Prostate gland (tissue), 2 donors: ENCODE measurements around the gene SINHCAF. TPM values are rescaled to one million over a fixed set of nuclear protein-coding genes. Genes with fewer than 3 reads are reported as not detected.

Source experiments
- DNase-seq: peaks from one replicate; pipeline ENCODE4 v3.0.0-alpha.2; 2019; ENCODE audit warnings: low spot score
- H3K27ac ChIP-seq, 2 donors: fragments of 200-600 bp; sonication (generic); 2 replicates each; pipeline ENCODE4 v1.5.1; 2017 to 2019
- H3K27me3 ChIP-seq: fragments of 200-600 bp; sonication (generic); replicated peaks from 2 replicates; pipeline ENCODE4 v1.5.1; 2019; ENCODE audit not compliant: insufficient read depth
- H3K36me3 ChIP-seq, 2 donors: fragments of 200-600 bp; sonication (generic); 1 replicate in 1 of 2; 2 replicates in 1 of 2; pipeline versions ENCODE4 v1.5.1 to v1.8.1; 2017 to 2019
- H3K4me1 ChIP-seq: fragments of 200-600 bp; sonication (generic); replicated peaks from 2 replicates; pipeline ENCODE4 v1.5.1; 2019
- H3K4me3 ChIP-seq, 2 donors: fragments of 200-600 bp; sonication (generic); 2 replicates each; pipeline ENCODE4 v1.5.1; 2017 to 2019
- H3K9me3 ChIP-seq: fragments of 200-600 bp; sonication (generic); 2 replicates; pipeline ENCODE4 v1.5.1; 2017
- POLR2A ChIP-seq: fragments of 450-650 bp; IDR thresholded peaks from one replicate; pipeline ENCODE4 v1.6.1; 2016; ENCODE audit warnings: antibody characterized with exemption, mild to moderate bottlenecking
- POLR2AphosphoS5 ChIP-seq: sonication (generic); formaldehyde crosslinking; IDR thresholded peaks from one replicate; pipeline ENCODE4 v1.6.1; 2017; ENCODE audit warnings: antibody characterized with exemption
- WGBS: methylation state at CpG from one replicate; pipeline ENCODE4 v1.1.5; 2018; 5-methylcytosine and 5-hydroxymethylcytosine counted together
- intact Hi-C: fragments of 100-400 bp; cut with DNase I; formaldehyde crosslinking; loops from one replicate; pipeline ENCODE4 v1.14.2; 2022
- total RNA-seq, 2 donors: library from RNA; depleted of rRNA; stranded (reverse); fragments of >200 nt; gene quantifications; one replicate each; pipeline ENCODE4 v1.1.0, GENCODE V29; 2016
- TF ChIP-seq, protein P1 (sequence below), 4 experiments: fragments of 200-600 bp in 2 of 4; fragments of 450-650 bp in 2 of 4; sonication (generic) in 2 of 4; IDR thresholded peaks; 1 replicate in 3 of 4; 2 replicates in 1 of 4; pipeline ENCODE4 v1.5.1; 2016 to 2019; ENCODE audit warnings: antibody characterized with exemption in 4 of 4, mild to moderate bottlenecking in 2 of 4, moderate library complexity in 2 of 4

The SINHCAF gene
- total RNA-seq, 2 donors from 2014 or later, result 69.1 to 74.1 TPM

DNA sequence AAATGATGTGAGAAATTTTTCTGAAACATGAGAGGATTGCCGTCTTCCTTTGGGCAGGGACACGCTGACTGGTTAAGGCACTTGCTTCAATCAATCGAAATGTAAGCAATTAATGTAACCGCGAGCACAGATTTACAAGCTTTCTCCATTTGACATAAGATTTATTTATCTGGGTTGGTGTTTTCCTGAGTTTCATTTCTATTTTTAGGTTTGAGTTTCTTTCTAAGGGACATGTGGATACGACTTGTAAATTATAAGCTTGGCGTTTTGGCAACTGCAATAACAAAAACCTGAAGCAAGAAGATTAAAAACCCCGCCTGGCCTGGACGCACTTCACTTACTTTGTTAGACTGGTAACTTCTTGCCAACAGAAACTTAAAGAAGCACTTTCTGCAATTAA lies 20.3 kb upstream of the SINHCAF start:
- WGBS, result 2% methylated on average over 9 of the region's 9 CpGs
- no peak for TF ChIP-seq POLR2A
- TF ChIP-seq, protein P1, sequence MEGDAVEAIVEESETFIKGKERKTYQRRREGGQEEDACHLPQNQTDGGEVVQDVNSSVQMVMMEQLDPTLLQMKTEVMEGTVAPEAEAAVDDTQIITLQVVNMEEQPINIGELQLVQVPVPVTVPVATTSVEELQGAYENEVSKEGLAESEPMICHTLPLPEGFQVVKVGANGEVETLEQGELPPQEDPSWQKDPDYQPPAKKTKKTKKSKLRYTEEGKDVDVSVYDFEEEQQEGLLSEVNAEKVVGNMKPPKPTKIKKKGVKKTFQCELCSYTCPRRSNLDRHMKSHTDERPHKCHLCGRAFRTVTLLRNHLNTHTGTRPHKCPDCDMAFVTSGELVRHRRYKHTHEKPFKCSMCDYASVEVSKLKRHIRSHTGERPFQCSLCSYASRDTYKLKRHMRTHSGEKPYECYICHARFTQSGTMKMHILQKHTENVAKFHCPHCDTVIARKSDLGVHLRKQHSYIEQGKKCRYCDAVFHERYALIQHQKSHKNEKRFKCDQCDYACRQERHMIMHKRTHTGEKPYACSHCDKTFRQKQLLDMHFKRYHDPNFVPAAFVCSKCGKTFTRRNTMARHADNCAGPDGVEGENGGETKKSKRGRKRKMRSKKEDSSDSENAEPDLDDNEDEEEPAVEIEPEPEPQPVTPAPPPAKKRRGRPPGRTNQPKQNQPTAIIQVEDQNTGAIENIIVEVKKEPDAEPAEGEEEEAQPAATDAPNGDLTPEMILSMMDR (IDR thresholded peaks at IDR 0.05), result no peak
- TF ChIP-seq POLR2AphosphoS5, result peak; percentile 69
- Histone ChIP-seq H3K4me3 (peak overlapping the region in 1 of 2 donors; percentile 2), H3K36me3 (no peaks in the 10 kb centered on the region), H3K9me3 (no peaks in the 10 kb centered on the region), H3K27ac (peak overlapping the region in 1 of 2 donors; percentile 13), H3K4me1 (no peaks in the 10 kb centered on the region), H3K27me3 (no peaks in the 10 kb centered on the region)
- peak; percentile 49 for DNase-seq
- intact Hi-C loops, result no loop called here

- DNase-seq, result no peak
- no peaks in the 10 kb centered on the region for H3K36me3 ChIP-seq
- WGBS, result 85% methylated on average over 8 of the region's 8 CpGs
- no peak for TF ChIP-seq POLR2AphosphoS5
- no peak for TF ChIP-seq POLR2A
- TF ChIP-seq, protein P1 (IDR thresholded peaks at IDR 0.05), result no peak
- no peak overlapping the region for H3K4me3 ChIP-seq
- intact Hi-C loops, result no loop called here
- no peaks in the 10 kb centered on the region for H3K9me3 ChIP-seq
- H3K27ac ChIP-seq, result no peak overlapping the region
- no peaks in the 10 kb centered on the region for H3K4me1 ChIP-seq
- H3K27me3 ChIP-seq, result no peaks in the 10 kb centered on the region
Measured at GRCh38 chr12:31343139-31343538, 17.2 kb upstream of the SINHCAF start.

DNA sequence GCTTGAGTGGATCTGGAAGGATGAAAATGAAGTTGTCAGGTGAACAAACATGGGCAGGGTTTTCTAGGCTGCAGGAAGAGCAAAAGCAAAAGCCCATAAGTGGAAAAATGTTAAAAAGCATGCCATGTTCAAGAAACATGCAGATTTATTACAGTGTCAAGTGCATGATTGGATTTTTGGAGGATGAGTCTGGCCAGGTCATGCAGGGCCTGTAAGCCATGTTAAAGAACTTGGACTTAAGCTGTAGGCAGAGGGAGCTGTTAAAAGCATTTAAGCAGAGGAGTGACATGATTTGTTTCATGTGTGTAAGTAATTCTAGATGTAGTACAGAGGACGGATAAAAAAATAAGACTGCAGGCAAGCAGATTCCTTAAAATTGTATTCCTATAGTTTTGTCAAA lies 16.3 kb upstream of the SINHCAF start:
- TF ChIP-seq POLR2AphosphoS5, result no peak
- TF ChIP-seq, protein P1 (IDR thresholded peaks at IDR 0.05), result no peak
- no peak for TF ChIP-seq POLR2A
- Histone ChIP-seq H3K4me3 (no peak overlapping the region), H3K36me3 (no peaks in the 10 kb centered on the region), H3K4me1 (no peaks in the 10 kb centered on the region), H3K27ac (no peak overlapping the region), H3K27me3 (no peaks in the 10 kb centered on the region), H3K9me3 (no peaks in the 10 kb centered on the region)
- 76% methylated on average over 1 of the region's 1 CpG for WGBS
- intact Hi-C loops, result no loop called here
- DNase-seq, result no peak

- H3K4me3 ChIP-seq, result no peak overlapping the region
- H3K9me3 ChIP-seq, result no peaks in the 10 kb centered on the region
- WGBS, result 79% methylated on average over 10 of the region's 10 CpGs
- no peak for DNase-seq
- no peak overlapping the region for H3K27ac ChIP-seq
- no peaks in the 10 kb centered on the region for H3K27me3 ChIP-seq
- H3K4me1 ChIP-seq, result no peaks in the 10 kb centered on the region
- TF ChIP-seq POLR2AphosphoS5 (no peak), POLR2A (no peak)
- TF ChIP-seq, protein P1 (IDR thresholded peaks at IDR 0.05), result no peak
- H3K36me3 ChIP-seq, result no peaks in the 10 kb centered on the region
- intact Hi-C loops, result no loop called here
Measured at GRCh38 chr12:31339831-31340622, 14.1 kb upstream of the SINHCAF start.

- no peaks in the 10 kb centered on the region for H3K4me1 ChIP-seq
- no peaks in the 10 kb centered on the region for H3K27me3 ChIP-seq
- TF ChIP-seq, protein P1 (IDR thresholded peaks at IDR 0.05), result no peak
- TF ChIP-seq POLR2AphosphoS5 (no peak), POLR2A (no peak)
- no peak overlapping the region for H3K4me3 ChIP-seq
- H3K27ac ChIP-seq, result no peak overlapping the region
- no peaks in the 10 kb centered on the region for H3K36me3 ChIP-seq
- DNase-seq, result no peak
- intact Hi-C loops, result no loop called here
- H3K9me3 ChIP-seq, result no peaks in the 10 kb centered on the region
- 77% methylated on average over 4 of the region's 4 CpGs for WGBS
Measured at GRCh38 chr12:31337952-31338351, 12.0 kb upstream of the SINHCAF start.
